Measurements from ENCODE around the gene C2CD4C.

DNA sequence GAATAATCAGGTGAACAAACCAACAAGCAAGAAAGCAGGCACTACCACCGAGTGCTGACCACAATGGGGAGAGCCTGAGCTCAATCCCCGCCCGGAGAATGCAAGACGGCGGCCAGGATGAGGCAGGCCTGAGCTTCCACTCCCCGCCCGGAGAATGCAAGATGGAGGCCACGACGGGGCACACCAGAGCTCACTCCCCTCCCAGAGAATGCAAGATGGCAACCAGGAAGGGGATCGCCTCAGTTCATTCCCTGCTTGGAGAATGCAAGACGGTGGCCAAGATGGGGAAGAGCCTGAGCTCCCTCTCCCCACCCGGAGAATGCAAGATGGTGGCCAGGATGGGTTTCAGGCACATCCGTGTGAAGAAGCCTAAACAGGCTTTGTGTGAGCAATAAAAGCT, 39.7 kb downstream of the C2CD4C start:
- TF ChIP-seq YY1 (IDR thresholded peaks at IDR 0.05; ENCODE audit: insufficient read depth, insufficient read length) (no peak), SUZ12 (IDR thresholded peaks at IDR 0.05; ENCODE audit: extremely low read depth, insufficient read depth, insufficient read length) (no peak)
